H1 (cell line): ENCODE measurements around the gene JOSD1. TPM values are rescaled to one million over a fixed set of nuclear protein-coding genes. Genes with fewer than 3 reads are reported as not detected.

Experiments used
- CTCF ChIA-PET: fragments of 300-600 bp; sonication (Branson Sonifier 250); formaldehyde crosslinking; loops from one replicate; lab custom pipeline; 2021; ENCODE audit not compliant: partially characterized antibody; lab: Charles Lee
- POLR2A ChIA-PET: fragments of 300-600 bp; sonication (Branson Sonifier 250); formaldehyde crosslinking; loops from one replicate; lab custom pipeline; 2021; ENCODE audit warnings: inconsistent platforms; ENCODE audit not compliant: partially characterized antibody; lab: Charles Lee
- DNase-seq, 2 experiments: peaks; one replicate each; pipeline versions ENCODE4 v3.0.0 to v3.0.0-alpha.2; 2010 to 2022; ENCODE audit warnings: low spot score in 2 of 2, low read depth in 1 of 2, mixed read lengths in 1 of 2
- FAIRE-seq: peaks from 2 replicates; lab custom pipeline; 2011; peaks lifted over from hg19 to GRCh38; lab: Jason Lieb, UNC
- H2AFZ ChIP-seq: 2 replicates; pipeline ENCODE4 v1.8.1; 2012; ENCODE audit warnings: low read length, inconsistent platforms
- H2AK5ac ChIP-seq: 2 replicates; pipeline ENCODE4 v1.6.1; 2013; ENCODE audit warnings: low read depth, low read length
- H2BK120ac ChIP-seq: replicated peaks from 2 replicates; pipeline ENCODE3; 2013; ENCODE audit warnings: low read depth, low read length, inconsistent platforms
- H2BK12ac ChIP-seq: 2 replicates; pipeline ENCODE4 v1.6.1; 2013; ENCODE audit warnings: low read depth, low read length
- H2BK15ac ChIP-seq: 2 replicates; pipeline ENCODE4 v1.6.1; 2013; ENCODE audit warnings: low read length
- H2BK20ac ChIP-seq: 2 replicates; pipeline ENCODE4 v1.6.1; 2013; ENCODE audit warnings: low read length
- H2BK5ac ChIP-seq: 2 replicates; pipeline ENCODE4 v1.6.1; 2013; ENCODE audit warnings: low read depth, low read length
- H3K14ac ChIP-seq: 2 replicates; pipeline ENCODE4 v1.6.1; 2013; ENCODE audit warnings: inconsistent platforms; ENCODE audit not compliant: insufficient read length
- H3K18ac ChIP-seq: 2 replicates; pipeline ENCODE4 v1.6.1; 2013; ENCODE audit warnings: low read length; ENCODE audit errors: extremely low read depth
- H3K23ac ChIP-seq: 2 replicates; pipeline ENCODE4 v1.6.1; 2013; ENCODE audit warnings: inconsistent platforms; ENCODE audit not compliant: insufficient read length
- H3K23me2 ChIP-seq: 2 replicates; pipeline ENCODE4 v1.6.1; 2013; ENCODE audit warnings: low read depth, low read length
- H3K27ac ChIP-seq: 2 replicates; pipeline ENCODE4 v1.6.1; 2011; ENCODE audit warnings: low read depth, low read length, inconsistent platforms
- H3K27me3 ChIP-seq, 4 experiments: replicated peaks in 1 of 4; 1 replicate in 1 of 4; 2 replicates in 3 of 4; pipeline versions ENCODE4 v1.6.1 to v1.8.1; 2011 to 2013; ENCODE audit warnings: low read length in 3 of 4, mild to moderate bottlenecking in 3 of 4, inconsistent platforms in 2 of 4, mixed read lengths in 2 of 4, moderate library complexity in 1 of 4; ENCODE audit not compliant: control insufficient read depth in 3 of 4, insufficient read depth in 3 of 4; ENCODE audit errors: extremely low read depth in 1 of 4
- H3K36me3 ChIP-seq, 4 experiments: 2 replicates each; pipeline versions ENCODE4 v1.6.1 to v1.8.1; 2011 to 2013; ENCODE audit warnings: mild to moderate bottlenecking in 4 of 4, low read length in 3 of 4, moderate library complexity in 2 of 4, control low read depth in 1 of 4, inconsistent platforms in 1 of 4; ENCODE audit not compliant: insufficient read depth in 4 of 4, control insufficient read depth in 2 of 4
- H3K4ac ChIP-seq: replicated peaks from 2 replicates; pipeline ENCODE3; 2013; ENCODE audit warnings: low read length, low read depth, mixed read lengths, inconsistent platforms; ENCODE audit not compliant: insufficient read length
- H3K4me1 ChIP-seq, 4 experiments: replicated peaks in 1 of 4; 1 replicate in 1 of 4; 2 replicates in 3 of 4; pipeline versions ENCODE4 v1.6.1 to v1.8.1; 2011 to 2013; ENCODE audit warnings: low read length in 3 of 4, inconsistent platforms in 2 of 4, mixed read lengths in 1 of 4; ENCODE audit not compliant: insufficient read depth in 4 of 4, control insufficient read depth in 3 of 4
- H3K4me2 ChIP-seq, 2 experiments: 2 replicates each; pipeline versions ENCODE4 v1.6.1 to v1.8.1; 2011 to 2013; ENCODE audit warnings: low read depth in 2 of 2, low read length in 2 of 2, control low read depth in 1 of 2, inconsistent platforms in 1 of 2, mild to moderate bottlenecking in 1 of 2; ENCODE audit not compliant: insufficient read depth in 1 of 2
- H3K4me3 ChIP-seq, 4 experiments: fragments of 200-600, 300-600 bp in 1 of 4; sonication (generic), shearing (Covaris generic), sonication (Bioruptor Twin) in 1 of 4; 2 replicates each; pipeline versions ENCODE4 v1.5.1 to v1.8.1; 2011 to 2016; ENCODE audit warnings: low read length in 4 of 4, low read depth in 3 of 4, control low read depth in 2 of 4, inconsistent platforms in 2 of 4, mild to moderate bottlenecking in 2 of 4, mixed read lengths in 1 of 4, moderate library complexity in 1 of 4; ENCODE audit not compliant: insufficient read depth in 2 of 4; ENCODE audit errors: extremely low read depth in 1 of 4
- H3K56ac ChIP-seq: replicated peaks from 2 replicates; pipeline ENCODE3; 2013; ENCODE audit warnings: low read depth, mild to moderate bottlenecking, mixed read lengths, low read length, inconsistent platforms; ENCODE audit not compliant: insufficient read length
- H3K79me1 ChIP-seq: 2 replicates; pipeline ENCODE4 v1.6.1; 2013; ENCODE audit warnings: low read depth, low read length, control low read depth
- H3K79me2 ChIP-seq, 2 experiments: 2 replicates each; pipeline versions ENCODE4 v1.6.1 to v1.8.1; 2012 to 2013; ENCODE audit warnings: low read length in 2 of 2, mild to moderate bottlenecking in 2 of 2, inconsistent platforms in 1 of 2; ENCODE audit not compliant: insufficient read depth in 2 of 2, control insufficient read depth in 1 of 2
- H3K9ac ChIP-seq, 4 experiments: replicated peaks in 1 of 4; 1 replicate in 1 of 4; 2 replicates in 3 of 4; pipeline versions ENCODE4 v1.6.1 to v1.8.1; 2011 to 2013; ENCODE audit warnings: low read depth in 3 of 4, low read length in 3 of 4, control low read depth in 2 of 4, mild to moderate bottlenecking in 2 of 4, moderate library complexity in 2 of 4, inconsistent platforms in 1 of 4; ENCODE audit errors: extremely low read depth in 1 of 4
- H3K9me3 ChIP-seq, 2 experiments: 2 replicates each; pipeline versions ENCODE4 v1.6.1 to v1.8.1; 2012 to 2013; ENCODE audit warnings: mild to moderate bottlenecking in 2 of 2, moderate library complexity in 2 of 2, control low read depth in 1 of 2, inconsistent platforms in 1 of 2, low read depth in 1 of 2, low read length in 1 of 2, mixed read lengths in 1 of 2; ENCODE audit not compliant: insufficient read depth in 2 of 2
- H4K20me1 ChIP-seq, 2 experiments: replicated peaks in 1 of 2; 2 replicates each; pipeline versions ENCODE3 to v1.8.1; 2011 to 2013; ENCODE audit warnings: inconsistent platforms in 2 of 2, low read length in 2 of 2, mild to moderate bottlenecking in 1 of 2; ENCODE audit not compliant: insufficient read depth in 2 of 2, control insufficient read depth in 1 of 2
- H4K5ac ChIP-seq: 2 replicates; pipeline ENCODE4 v1.6.1; 2013; ENCODE audit warnings: low read length, low read depth, mixed read lengths, inconsistent platforms; ENCODE audit not compliant: insufficient read length
- H4K8ac ChIP-seq: 2 replicates; pipeline ENCODE4 v1.8.0; 2013; ENCODE audit warnings: mild to moderate bottlenecking, moderate library complexity, low read length, inconsistent platforms; ENCODE audit not compliant: insufficient read depth; ENCODE audit errors: extremely low read depth
- H4K91ac ChIP-seq: replicated peaks from 2 replicates; pipeline ENCODE3; 2013; ENCODE audit warnings: low read length, mixed read lengths, inconsistent platforms; ENCODE audit not compliant: insufficient read length
- BRCA1 ChIP-seq: IDR thresholded peaks from 2 replicates; pipeline ENCODE4 v1.6.1; 2012; ENCODE audit warnings: low read depth, low read length, improper control_type of control experiment
- EZH2 ChIP-seq: fragments of 200-600 bp; sonication (generic); IDR thresholded peaks from 2 replicates; pipeline ENCODE4 v1.7.1; 2012; ENCODE audit warnings: low read depth, mild to moderate bottlenecking, moderate library complexity, low read length, inconsistent platforms; ENCODE audit not compliant: severe bottlenecking
- POLR2A ChIP-seq, 2 experiments: IDR thresholded peaks; 1 replicate in 1 of 2; 2 replicates in 1 of 2; pipeline ENCODE4 v1.6.1; 2011; ENCODE audit warnings: low read depth in 2 of 2, low read length in 2 of 2, mild to moderate bottlenecking in 2 of 2; ENCODE audit errors: control extremely low read depth in 1 of 2
- WGBS, 2 experiments: shearing (Covaris generic) in 1 of 2; methylation state at CpG; one replicate each; pipeline versions ENCODE4 v1.1.6 to v1.1.7; 2013 to 2015; ENCODE audit warnings: low lambda C conversion rate in 2 of 2, mixed read lengths in 2 of 2, inconsistent platforms in 1 of 2, low coverage in 1 of 2, missing lambda C conversion rate in 1 of 2; ENCODE audit not compliant: insufficient replicate concordance in 2 of 2, insufficient coverage in 1 of 2, insufficient read length in 1 of 2; ENCODE audit errors: extremely low coverage in 1 of 2, missing lambda C conversion rate in 1 of 2; 5-methylcytosine and 5-hydroxymethylcytosine counted together
- polyA plus RNA-seq, 7 experiments: library from polyadenylated mRNA; depleted of rRNA in 3 of 7; stranded (reverse) in 5 of 7; unstranded in 2 of 7; fragments of >200 nt in 5 of 7; fragments of 200-250 nt in 2 of 7; gene quantifications; 1 replicate in 5 of 7; 2 replicates in 1 of 7; 4 replicates in 1 of 7; pipeline versions ENCODE4 v1.2.1 to v1.2.3, GENCODE V29; 2011 to 2013; ENCODE audit warnings: missing spikeins in 2 of 7, mixed read lengths in 2 of 7
- total RNA-seq: library from RNA; stranded (reverse); fragmentation: NEBNext Ultra II Directional; extraction: Animal tissue kit (Norgen Biotek cat#: 25700); gene quantifications from 2 replicates; pipeline ENCODE4 v1.2.1, GENCODE V29; 2021
- TF ChIP-seq, protein P1 (sequence below), 3 experiments: IDR thresholded peaks; 1 replicate in 2 of 3; 2 replicates in 1 of 3; pipeline versions ENCODE4 v1.5.1 to v1.6.1; 2011; ENCODE audit warnings: low read length in 3 of 3, mild to moderate bottlenecking in 3 of 3, inconsistent platforms in 2 of 3, low read depth in 1 of 3, moderate library complexity in 1 of 3; ENCODE audit not compliant: insufficient read depth in 1 of 3; ENCODE audit errors: control extremely low read depth in 1 of 3

JOSD1 gene
- total and polyA plus RNA-seq, 2 of the 8 experiments (the other 6 are each of a cell fraction or from before 2014, with no cell fraction given): 18.4 to 20.2 TPM

- H3K9me3 ChIP-seq: no peaks in the 10 kb centered on the region
- no peaks in the 10 kb centered on the region for H3K27me3 ChIP-seq
- H4K91ac ChIP-seq: no peak overlapping the region
- no peak overlapping the region for H3K4me3 ChIP-seq
- no peak overlapping the region for H4K8ac ChIP-seq
- DNase-seq (no peak), FAIRE-seq (no peak)
- H2BK120ac ChIP-seq: no peak overlapping the region
- H3K36me3 ChIP-seq: peaks cover 11 to 25% (median 19%) of the 10 kb centered on the region in 4 experiments; a peak in 7 of 8 replicates
- H2BK15ac ChIP-seq: no peak overlapping the region
- WGBS, 2 experiments: 93% methylated on average over 12 of the region's 15 CpGs; no CpG with 5 or more reads in 1 of the 2 experiments
- H3K56ac ChIP-seq: no peak overlapping the region
- H3K23me2 ChIP-seq: no peaks in the 10 kb centered on the region
- H4K20me1 ChIP-seq: peaks cover 6 to 11% of the 10 kb centered on the region in 2 experiments
- H3K14ac ChIP-seq: no peak overlapping the region
- no peaks in the 10 kb centered on the region for H3K79me2 ChIP-seq
- TF ChIP-seq POLR2A (IDR thresholded peaks at IDR 0.05; ENCODE audit: control extremely low read depth in 1 of 2, low read depth in 2 of 2, low read length in 2 of 2): 0 out of 3 replicates have a peak, but pooled peaks of 1 of the 2 experiments have one; percentile 6
- TF ChIP-seq BRCA1: no peak
- TF ChIP-seq EZH2: no peak
- TF ChIP-seq, protein P1, sequence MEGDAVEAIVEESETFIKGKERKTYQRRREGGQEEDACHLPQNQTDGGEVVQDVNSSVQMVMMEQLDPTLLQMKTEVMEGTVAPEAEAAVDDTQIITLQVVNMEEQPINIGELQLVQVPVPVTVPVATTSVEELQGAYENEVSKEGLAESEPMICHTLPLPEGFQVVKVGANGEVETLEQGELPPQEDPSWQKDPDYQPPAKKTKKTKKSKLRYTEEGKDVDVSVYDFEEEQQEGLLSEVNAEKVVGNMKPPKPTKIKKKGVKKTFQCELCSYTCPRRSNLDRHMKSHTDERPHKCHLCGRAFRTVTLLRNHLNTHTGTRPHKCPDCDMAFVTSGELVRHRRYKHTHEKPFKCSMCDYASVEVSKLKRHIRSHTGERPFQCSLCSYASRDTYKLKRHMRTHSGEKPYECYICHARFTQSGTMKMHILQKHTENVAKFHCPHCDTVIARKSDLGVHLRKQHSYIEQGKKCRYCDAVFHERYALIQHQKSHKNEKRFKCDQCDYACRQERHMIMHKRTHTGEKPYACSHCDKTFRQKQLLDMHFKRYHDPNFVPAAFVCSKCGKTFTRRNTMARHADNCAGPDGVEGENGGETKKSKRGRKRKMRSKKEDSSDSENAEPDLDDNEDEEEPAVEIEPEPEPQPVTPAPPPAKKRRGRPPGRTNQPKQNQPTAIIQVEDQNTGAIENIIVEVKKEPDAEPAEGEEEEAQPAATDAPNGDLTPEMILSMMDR (IDR thresholded peaks at IDR 0.05; ENCODE audit: control extremely low read depth in 1 of 3, insufficient read depth in 1 of 3, low read depth in 1 of 3, low read length in 3 of 3): no peak
- no peak overlapping the region for H2BK5ac ChIP-seq
- no peak overlapping the region for H2AFZ ChIP-seq
- H2BK12ac ChIP-seq: no peak overlapping the region
- no peak overlapping the region for H3K23ac ChIP-seq
- no peak overlapping the region for H3K27ac ChIP-seq
- H3K4ac ChIP-seq: no peak overlapping the region
- H2BK20ac ChIP-seq: no peak overlapping the region
- H4K5ac ChIP-seq: no peak overlapping the region
- CTCF ChIA-PET: interaction anchor here (0.6 to 11.1 kb wide), 7 partner anchors 13 to 238 kb away, joined by 3 to 124 read pairs (median 5); partner anchors contain the start of gene NPTXR
- H3K79me1 ChIP-seq: no peaks in the 10 kb centered on the region
- H3K4me2 ChIP-seq: no peak overlapping the region
- H2AK5ac ChIP-seq: no peak overlapping the region
- H3K18ac ChIP-seq: no peak overlapping the region
- H3K9ac ChIP-seq: no peak overlapping the region
- no peaks in the 10 kb centered on the region for H3K4me1 ChIP-seq
- POLR2A ChIA-PET: interaction anchor here (0.6 to 13.2 kb wide), 7 partner anchors 11 to 614 kb away, joined by 3 to 112 read pairs (median 3); partner anchors contain the start of gene TOMM22
Observed at GRCh38 chr22:38735465-38736256, 34.9 kb upstream of the JOSD1 start.
